PFSK-1 (cell line): Measurements from ENCODE around the gene ADAMTS15.

Source experiments
- POLR2AphosphoS5 ChIP-seq: IDR thresholded peaks from 2 replicates; pipeline ENCODE4 v1.6.1; 2012; ENCODE audit warnings: low read depth, mild to moderate bottlenecking, control low read depth, low read length, moderate library complexity
- SIN3A ChIP-seq: IDR thresholded peaks from 2 replicates; pipeline ENCODE4 v1.6.1; 2012; ENCODE audit warnings: mild to moderate bottlenecking, low read length, moderate library complexity, borderline replicate concordance; ENCODE audit not compliant: insufficient read depth
- TAF1 ChIP-seq: IDR thresholded peaks from 2 replicates; pipeline ENCODE4 v1.6.1; 2012; ENCODE audit warnings: low read length, control low read depth, borderline replicate concordance; ENCODE audit not compliant: insufficient read depth
- TF ChIP-seq, protein P1 (sequence below), 2 experiments: IDR thresholded peaks; 2 replicates each; pipeline versions ENCODE4 v1.6.1 to v1.8.0; 2011 to 2012; ENCODE audit warnings: low read depth in 2 of 2, low read length in 2 of 2, control low read depth in 1 of 2, inconsistent platforms in 1 of 2, mild to moderate bottlenecking in 1 of 2, moderate library complexity in 1 of 2; ENCODE audit not compliant: insufficient read depth in 1 of 2

DNA sequence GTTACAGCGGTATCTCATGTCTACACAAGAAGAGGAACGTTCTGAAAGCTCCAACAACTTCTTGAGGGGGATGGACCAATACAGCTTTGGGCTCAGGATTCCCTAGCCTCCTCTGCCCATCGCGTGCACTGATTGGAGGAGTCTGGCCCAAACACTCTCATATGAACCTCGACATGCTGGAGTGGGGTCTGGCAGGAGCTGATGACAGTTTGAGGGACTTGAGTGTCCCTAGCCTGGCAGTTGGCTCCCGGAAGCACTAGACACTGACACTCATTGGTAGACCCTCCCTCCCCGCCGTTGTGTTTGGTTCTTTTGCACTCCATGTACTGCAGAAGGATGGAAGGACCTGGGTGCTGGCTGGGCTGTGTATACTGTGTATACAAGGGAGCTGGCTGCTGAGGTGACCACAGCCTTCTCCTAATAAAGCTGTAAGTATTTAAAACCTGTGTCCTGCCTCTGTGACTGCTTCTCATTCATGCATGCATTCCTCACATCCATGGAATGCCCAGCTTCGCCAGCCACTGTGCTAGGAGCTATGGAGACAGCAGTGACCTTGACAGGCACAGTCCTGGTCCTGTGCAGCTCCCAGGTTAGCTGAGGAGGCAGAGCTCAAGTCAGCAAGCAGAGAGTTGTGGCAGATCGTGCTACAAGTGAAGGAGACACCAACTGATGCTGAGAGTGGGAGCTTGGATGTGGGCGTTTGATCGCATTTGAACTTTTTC is 27.9 kb downstream of the ADAMTS15 start:
- TF ChIP-seq POLR2AphosphoS5: no peak
- TF ChIP-seq, protein P1, sequence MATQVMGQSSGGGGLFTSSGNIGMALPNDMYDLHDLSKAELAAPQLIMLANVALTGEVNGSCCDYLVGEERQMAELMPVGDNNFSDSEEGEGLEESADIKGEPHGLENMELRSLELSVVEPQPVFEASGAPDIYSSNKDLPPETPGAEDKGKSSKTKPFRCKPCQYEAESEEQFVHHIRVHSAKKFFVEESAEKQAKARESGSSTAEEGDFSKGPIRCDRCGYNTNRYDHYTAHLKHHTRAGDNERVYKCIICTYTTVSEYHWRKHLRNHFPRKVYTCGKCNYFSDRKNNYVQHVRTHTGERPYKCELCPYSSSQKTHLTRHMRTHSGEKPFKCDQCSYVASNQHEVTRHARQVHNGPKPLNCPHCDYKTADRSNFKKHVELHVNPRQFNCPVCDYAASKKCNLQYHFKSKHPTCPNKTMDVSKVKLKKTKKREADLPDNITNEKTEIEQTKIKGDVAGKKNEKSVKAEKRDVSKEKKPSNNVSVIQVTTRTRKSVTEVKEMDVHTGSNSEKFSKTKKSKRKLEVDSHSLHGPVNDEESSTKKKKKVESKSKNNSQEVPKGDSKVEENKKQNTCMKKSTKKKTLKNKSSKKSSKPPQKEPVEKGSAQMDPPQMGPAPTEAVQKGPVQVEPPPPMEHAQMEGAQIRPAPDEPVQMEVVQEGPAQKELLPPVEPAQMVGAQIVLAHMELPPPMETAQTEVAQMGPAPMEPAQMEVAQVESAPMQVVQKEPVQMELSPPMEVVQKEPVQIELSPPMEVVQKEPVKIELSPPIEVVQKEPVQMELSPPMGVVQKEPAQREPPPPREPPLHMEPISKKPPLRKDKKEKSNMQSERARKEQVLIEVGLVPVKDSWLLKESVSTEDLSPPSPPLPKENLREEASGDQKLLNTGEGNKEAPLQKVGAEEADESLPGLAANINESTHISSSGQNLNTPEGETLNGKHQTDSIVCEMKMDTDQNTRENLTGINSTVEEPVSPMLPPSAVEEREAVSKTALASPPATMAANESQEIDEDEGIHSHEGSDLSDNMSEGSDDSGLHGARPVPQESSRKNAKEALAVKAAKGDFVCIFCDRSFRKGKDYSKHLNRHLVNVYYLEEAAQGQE (IDR thresholded peaks at IDR 0.05; ENCODE audit: insufficient read depth in 1 of 2, low read depth in 2 of 2, low read length in 2 of 2): no peak
- no peak for TF ChIP-seq SIN3A
- no peak for TF ChIP-seq TAF1
